KMS-11 (cell line): Measurements from ENCODE around the gene ZNHIT6.

ENCODE experiments used
- H2AFZ ChIP-seq: fragments of 200-600 bp; sonication (generic); 2 replicates; pipeline ENCODE4 v1.6.1; 2016; ENCODE audit warnings: antibody characterized with exemption, mixed run types, low read depth
- H3K27ac ChIP-seq: fragments of 200-600 bp; sonication (generic); 2 replicates; pipeline ENCODE4 v1.6.1; 2016; ENCODE audit warnings: mild to moderate bottlenecking, mixed run types
- H3K27me3 ChIP-seq: fragments of 200-600 bp; sonication (generic); 2 replicates; pipeline ENCODE4 v1.6.1; 2017; ENCODE audit warnings: mild to moderate bottlenecking, low read depth, mixed run types, moderate library complexity; ENCODE audit not compliant: insufficient read depth
- H3K36me3 ChIP-seq: fragments of 200-600 bp; sonication (generic); 2 replicates; pipeline ENCODE4 v1.6.1; 2017; ENCODE audit warnings: mild to moderate bottlenecking, mixed run types; ENCODE audit not compliant: insufficient read depth
- H3K4me1 ChIP-seq: fragments of 200-600 bp; sonication (generic); 2 replicates; pipeline ENCODE4 v1.6.1; 2016; ENCODE audit warnings: mild to moderate bottlenecking, low read depth, mixed run types; ENCODE audit not compliant: poor library complexity, severe bottlenecking
- H3K4me2 ChIP-seq: fragments of 200-600 bp; sonication (generic); 2 replicates; pipeline ENCODE4 v1.7.0; 2016; ENCODE audit warnings: mild to moderate bottlenecking, mixed run types
- H3K4me3 ChIP-seq: fragments of 200-600 bp; sonication (generic); IDR thresholded peaks from 2 replicates; pipeline ENCODE4 v1.6.1; 2017; ENCODE audit warnings: low read depth, low read length, mixed read lengths; ENCODE audit not compliant: insufficient read depth
- H3K79me2 ChIP-seq: fragments of 200-600 bp; sonication (generic); 2 replicates; pipeline ENCODE4 v1.6.1; 2016; ENCODE audit warnings: low read depth, mixed run types; ENCODE audit not compliant: insufficient read depth
- H3K9ac ChIP-seq: fragments of 200-600 bp; sonication (generic); 2 replicates; pipeline ENCODE4 v1.6.1; 2016; ENCODE audit warnings: mild to moderate bottlenecking, mixed run types
- H4K20me1 ChIP-seq: fragments of 200-600 bp; sonication (generic); 2 replicates; pipeline ENCODE4 v1.6.1; 2016; ENCODE audit warnings: mild to moderate bottlenecking, mixed run types; ENCODE audit not compliant: insufficient read depth
- TF ChIP-seq, protein P1 (sequence below): fragments of 200-600 bp; sonication (generic); conservative IDR thresholded peaks from 2 replicates; pipeline ENCODE4 v1.6.1; 2017; ENCODE audit warnings: low read depth, mild to moderate bottlenecking, antibody characterized with exemption, low read length, moderate library complexity, mixed read lengths

The ZNHIT6 gene

DNA sequence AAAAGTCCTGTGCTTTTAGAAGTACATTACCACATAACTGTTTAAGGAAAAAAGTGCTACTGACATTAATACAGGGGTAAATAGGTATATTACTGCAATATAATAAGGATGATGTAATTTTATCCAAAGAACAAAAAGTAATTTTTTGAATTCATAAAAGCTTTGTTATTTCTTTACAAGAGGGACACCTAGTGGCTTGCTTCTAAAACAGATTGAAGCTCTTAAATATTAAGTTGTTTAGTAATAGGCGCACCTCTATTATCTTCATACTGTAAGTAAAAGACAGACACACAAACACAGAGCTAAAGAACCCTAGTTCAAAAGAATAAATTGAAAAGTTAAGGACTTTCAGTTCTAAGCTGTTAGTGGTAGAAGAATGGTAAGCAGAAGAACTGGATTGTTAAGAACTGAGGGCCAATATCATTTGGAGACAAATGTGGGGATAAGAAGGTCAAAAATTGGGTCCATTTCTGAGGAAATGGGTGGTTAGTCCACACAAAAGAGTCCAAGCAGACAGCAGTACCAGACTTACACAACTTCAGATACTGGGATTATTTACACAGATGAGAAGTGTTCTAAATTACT, 15.4 kb downstream of the ZNHIT6 start:
- Histone ChIP-seq H3K27me3 (no peaks in the 10 kb centered on the region), H3K27ac (no peak overlapping the region), H3K79me2 (no peaks in the 10 kb centered on the region), H2AFZ (no peak overlapping the region), H4K20me1 (no peaks in the 10 kb centered on the region), H3K4me1 (no peaks in the 10 kb centered on the region), H3K4me3 (no peak overlapping the region), H3K36me3 (no peaks in the 10 kb centered on the region), H3K4me2 (no peak overlapping the region), H3K9ac (no peak overlapping the region)
- TF ChIP-seq, protein P1, sequence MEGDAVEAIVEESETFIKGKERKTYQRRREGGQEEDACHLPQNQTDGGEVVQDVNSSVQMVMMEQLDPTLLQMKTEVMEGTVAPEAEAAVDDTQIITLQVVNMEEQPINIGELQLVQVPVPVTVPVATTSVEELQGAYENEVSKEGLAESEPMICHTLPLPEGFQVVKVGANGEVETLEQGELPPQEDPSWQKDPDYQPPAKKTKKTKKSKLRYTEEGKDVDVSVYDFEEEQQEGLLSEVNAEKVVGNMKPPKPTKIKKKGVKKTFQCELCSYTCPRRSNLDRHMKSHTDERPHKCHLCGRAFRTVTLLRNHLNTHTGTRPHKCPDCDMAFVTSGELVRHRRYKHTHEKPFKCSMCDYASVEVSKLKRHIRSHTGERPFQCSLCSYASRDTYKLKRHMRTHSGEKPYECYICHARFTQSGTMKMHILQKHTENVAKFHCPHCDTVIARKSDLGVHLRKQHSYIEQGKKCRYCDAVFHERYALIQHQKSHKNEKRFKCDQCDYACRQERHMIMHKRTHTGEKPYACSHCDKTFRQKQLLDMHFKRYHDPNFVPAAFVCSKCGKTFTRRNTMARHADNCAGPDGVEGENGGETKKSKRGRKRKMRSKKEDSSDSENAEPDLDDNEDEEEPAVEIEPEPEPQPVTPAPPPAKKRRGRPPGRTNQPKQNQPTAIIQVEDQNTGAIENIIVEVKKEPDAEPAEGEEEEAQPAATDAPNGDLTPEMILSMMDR = peak; percentile 34; the same call in 1 of the 2 replicates

- Histone ChIP-seq H3K4me3 (no peak overlapping the region), H3K36me3 (no peaks in the 10 kb centered on the region), H4K20me1 (no peaks in the 10 kb centered on the region), H3K79me2 (no peaks in the 10 kb centered on the region), H3K4me2 (no peak overlapping the region), H2AFZ (no peak overlapping the region), H3K27me3 (no peaks in the 10 kb centered on the region), H3K27ac (no peak overlapping the region), H3K4me1 (no peaks in the 10 kb centered on the region), H3K9ac (no peak overlapping the region)
- TF ChIP-seq, protein P1 = no peak
These were observed 18.3 kb downstream of the ZNHIT6 start for GRCh38 chr1:85689775-85690404.

- Histone ChIP-seq H3K79me2 (no peaks in the 10 kb centered on the region; the same call in 1 of the 2 replicates), H2AFZ (no peak overlapping the region), H3K4me2 (no peak overlapping the region), H3K4me1 (no peaks in the 10 kb centered on the region), H3K9ac (no peak overlapping the region), H3K36me3 (no peaks in the 10 kb centered on the region), H3K27ac (no peak overlapping the region), H3K4me3 (no peak overlapping the region), H3K27me3 (no peaks in the 10 kb centered on the region), H4K20me1 (no peaks in the 10 kb centered on the region)
- TF ChIP-seq, protein P1 = no peak
These were observed 24.8 kb downstream of the ZNHIT6 start for GRCh38 chr1:85683292-85684025.

- Histone ChIP-seq H3K4me1 (no peaks in the 10 kb centered on the region), H3K79me2 (no peaks in the 10 kb centered on the region; the same call in 1 of the 2 replicates), H2AFZ (no peak overlapping the region), H3K27ac (no peak overlapping the region), H3K27me3 (no peaks in the 10 kb centered on the region), H3K36me3 (no peaks in the 10 kb centered on the region), H3K4me2 (no peak overlapping the region), H3K4me3 (no peak overlapping the region), H4K20me1 (no peaks in the 10 kb centered on the region), H3K9ac (no peak overlapping the region)
- TF ChIP-seq, protein P1 = no peak
These were observed 27.1 kb downstream of the ZNHIT6 start for GRCh38 chr1:85681087-85681486.
